ENCODE measurements around the gene NCK2. TPM values are rescaled to one million over a fixed set of nuclear protein-coding genes. Genes with fewer than 3 reads are reported as not detected.

NCK2 gene
- total RNA-seq, 2 donors from 2014 or later = 39.0 to 144 TPM

DNA sequence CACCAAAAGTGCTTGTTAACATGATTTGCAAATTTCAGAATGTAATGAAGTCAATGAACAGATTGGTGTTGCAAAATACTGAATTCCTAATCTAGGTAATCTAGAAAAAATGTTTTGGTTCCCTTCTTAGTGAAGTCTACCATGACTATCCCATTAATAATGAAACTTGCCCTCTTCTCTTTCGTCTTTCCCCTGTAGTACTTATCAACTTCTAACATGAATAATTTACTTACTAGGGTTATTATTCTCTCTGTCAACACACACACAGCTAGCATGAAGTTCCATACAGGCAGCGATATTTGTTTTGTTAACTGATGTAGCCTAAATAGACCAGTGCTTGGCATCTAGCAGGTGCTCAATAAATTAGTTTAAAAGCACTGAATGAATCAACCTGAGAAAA is 160.2 kb downstream of the NCK2 start:
- no peaks in the 10 kb centered on the region for H3K36me3 ChIP-seq
- no peak for DNase-seq (ENCODE audit: low spot score)
- no peak overlapping the region for H3K27ac ChIP-seq
- no peak overlapping the region for H3K4me3 ChIP-seq
- 66% methylated on average over 2 of the region's 2 CpGs for WGBS
- TF ChIP-seq, protein P1, sequence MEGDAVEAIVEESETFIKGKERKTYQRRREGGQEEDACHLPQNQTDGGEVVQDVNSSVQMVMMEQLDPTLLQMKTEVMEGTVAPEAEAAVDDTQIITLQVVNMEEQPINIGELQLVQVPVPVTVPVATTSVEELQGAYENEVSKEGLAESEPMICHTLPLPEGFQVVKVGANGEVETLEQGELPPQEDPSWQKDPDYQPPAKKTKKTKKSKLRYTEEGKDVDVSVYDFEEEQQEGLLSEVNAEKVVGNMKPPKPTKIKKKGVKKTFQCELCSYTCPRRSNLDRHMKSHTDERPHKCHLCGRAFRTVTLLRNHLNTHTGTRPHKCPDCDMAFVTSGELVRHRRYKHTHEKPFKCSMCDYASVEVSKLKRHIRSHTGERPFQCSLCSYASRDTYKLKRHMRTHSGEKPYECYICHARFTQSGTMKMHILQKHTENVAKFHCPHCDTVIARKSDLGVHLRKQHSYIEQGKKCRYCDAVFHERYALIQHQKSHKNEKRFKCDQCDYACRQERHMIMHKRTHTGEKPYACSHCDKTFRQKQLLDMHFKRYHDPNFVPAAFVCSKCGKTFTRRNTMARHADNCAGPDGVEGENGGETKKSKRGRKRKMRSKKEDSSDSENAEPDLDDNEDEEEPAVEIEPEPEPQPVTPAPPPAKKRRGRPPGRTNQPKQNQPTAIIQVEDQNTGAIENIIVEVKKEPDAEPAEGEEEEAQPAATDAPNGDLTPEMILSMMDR (IDR thresholded peaks at IDR 0.05) = no peak
- TF ChIP-seq POLR2A (IDR thresholded peaks at IDR 0.05) (no peak), POLR2AphosphoS5 (IDR thresholded peaks at IDR 0.05) (no peak)
- no peaks in the 10 kb centered on the region for H3K27me3 ChIP-seq (replicated peaks; ENCODE audit: insufficient read depth)
- no peaks in the 10 kb centered on the region for H3K9me3 ChIP-seq
- intact Hi-C loops (cut with DNase I) = no loop called here
- H3K4me1 ChIP-seq (replicated peaks) = no peaks in the 10 kb centered on the region

DNA sequence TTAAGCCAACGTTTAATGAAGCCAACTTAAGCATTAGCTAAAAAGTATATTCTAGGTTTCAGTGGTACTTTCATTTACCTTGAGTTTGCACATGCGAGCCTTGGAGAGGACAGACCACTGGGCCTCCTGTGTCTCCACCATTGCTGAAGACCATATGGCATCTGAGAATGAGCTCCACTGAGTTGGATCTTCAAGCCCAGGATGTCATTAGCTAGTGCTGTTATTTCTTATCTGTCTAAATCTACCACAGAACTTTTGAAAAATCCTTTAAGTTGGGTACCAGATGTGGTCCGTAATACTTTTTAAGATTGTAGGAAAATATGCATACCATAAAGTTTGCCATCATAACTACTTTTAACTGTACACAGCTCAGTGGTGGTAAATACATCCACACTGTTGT is 161.8 kb downstream of the NCK2 start:
- no peaks in the 10 kb centered on the region for H3K4me1 ChIP-seq (replicated peaks)
- intact Hi-C loops (cut with DNase I) = no loop called here
- H3K36me3 ChIP-seq = no peaks in the 10 kb centered on the region
- H3K4me3 ChIP-seq = no peak overlapping the region
- no peaks in the 10 kb centered on the region for H3K9me3 ChIP-seq
- 68% methylated on average over 3 of the region's 3 CpGs for WGBS
- no peak overlapping the region for H3K27ac ChIP-seq
- no peaks in the 10 kb centered on the region for H3K27me3 ChIP-seq (replicated peaks; ENCODE audit: insufficient read depth)
- DNase-seq (ENCODE audit: low spot score) = no peak
- TF ChIP-seq, protein P1 (IDR thresholded peaks at IDR 0.05) = no peak
- TF ChIP-seq POLR2AphosphoS5 (IDR thresholded peaks at IDR 0.05) = no peak
- no peak for TF ChIP-seq POLR2A (IDR thresholded peaks at IDR 0.05)

- Histone ChIP-seq H3K27ac (no peak overlapping the region), H3K9me3 (no peaks in the 10 kb centered on the region), H3K4me1 (replicated peaks) (no peaks in the 10 kb centered on the region), H3K27me3 (replicated peaks; ENCODE audit: insufficient read depth) (no peaks in the 10 kb centered on the region), H3K36me3 (no peaks in the 10 kb centered on the region), H3K4me3 (no peak overlapping the region)
- WGBS = 41% methylated on average over 4 of the region's 4 CpGs
- no peak for DNase-seq (ENCODE audit: low spot score)
- TF ChIP-seq POLR2AphosphoS5 (IDR thresholded peaks at IDR 0.05) = no peak
- no peak for TF ChIP-seq POLR2A (IDR thresholded peaks at IDR 0.05)
- TF ChIP-seq, protein P1 (IDR thresholded peaks at IDR 0.05) = no peak
- intact Hi-C loops (cut with DNase I) = no loop called here
Observed at GRCh38 chr2:105907184-105907583, 162.5 kb downstream of the NCK2 start.

- TF ChIP-seq POLR2AphosphoS5 (IDR thresholded peaks at IDR 0.05) (no peak), POLR2A (IDR thresholded peaks at IDR 0.05) (no peak)
- TF ChIP-seq, protein P1 (IDR thresholded peaks at IDR 0.05) = no peak
- no peak for DNase-seq (ENCODE audit: low spot score)
- intact Hi-C loops (cut with DNase I) = no loop called here
- Histone ChIP-seq H3K27me3 (replicated peaks; ENCODE audit: insufficient read depth) (no peaks in the 10 kb centered on the region), H3K36me3 (no peaks in the 10 kb centered on the region), H3K9me3 (no peaks in the 10 kb centered on the region), H3K4me1 (replicated peaks) (no peaks in the 10 kb centered on the region), H3K4me3 (no peak overlapping the region), H3K27ac (no peak overlapping the region)
- WGBS = 62% methylated on average over 4 of the region's 4 CpGs
Observed at GRCh38 chr2:105909215-105909614, 164.5 kb downstream of the NCK2 start.

DNA sequence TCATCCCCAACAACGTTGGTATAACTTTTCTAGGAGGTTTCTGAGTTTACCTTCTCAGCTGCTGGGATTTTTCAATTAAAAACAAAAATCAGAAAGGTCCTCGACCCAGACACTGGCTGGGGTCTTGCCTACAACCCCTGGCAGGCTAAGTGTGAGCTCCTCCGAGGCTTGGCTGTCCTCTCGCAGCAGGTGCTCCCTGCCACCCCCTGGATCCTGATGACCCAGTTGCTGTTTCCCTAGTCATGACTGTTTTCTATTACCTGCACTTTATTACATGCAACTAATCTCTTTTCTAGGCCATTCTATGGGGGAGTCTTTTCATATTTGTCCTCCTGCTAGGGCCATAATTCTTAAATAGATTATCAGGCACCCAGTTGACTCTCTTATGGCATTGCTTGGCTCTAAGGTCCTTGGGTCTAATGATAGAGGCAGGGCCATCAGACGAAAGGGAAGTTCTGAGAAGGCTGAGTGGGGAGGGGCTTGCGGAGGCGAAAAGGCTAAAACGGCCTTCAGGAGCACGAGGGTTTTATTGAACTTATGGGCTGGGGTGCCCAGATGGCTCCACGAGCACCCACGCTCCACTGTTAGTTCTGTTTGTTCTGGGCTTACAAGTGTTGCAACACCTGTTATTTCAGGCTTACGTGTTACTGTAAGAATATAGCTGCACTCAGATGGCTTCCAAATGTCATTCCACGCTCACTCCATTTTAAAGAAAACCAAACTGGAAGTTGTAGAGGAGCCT is 166.0 kb downstream of the NCK2 start:
- intact Hi-C loops (cut with DNase I) = no loop called here
- Histone ChIP-seq H3K27ac (no peak overlapping the region), H3K4me3 (no peak overlapping the region), H3K27me3 (replicated peaks; ENCODE audit: insufficient read depth) (no peaks in the 10 kb centered on the region), H3K36me3 (no peaks in the 10 kb centered on the region), H3K9me3 (no peaks in the 10 kb centered on the region), H3K4me1 (replicated peaks) (no peaks in the 10 kb centered on the region)
- WGBS = 77% methylated on average over 13 of the region's 13 CpGs
- TF ChIP-seq, protein P1 (IDR thresholded peaks at IDR 0.05) = no peak
- TF ChIP-seq POLR2AphosphoS5 (IDR thresholded peaks at IDR 0.05) = no peak
- no peak for DNase-seq (ENCODE audit: low spot score)

Measured in prostate gland (tissue), 2 donors.